ENCODE measurements around the gene RTN4RL1. TPM values are rescaled to one million over a fixed set of nuclear protein-coding genes. Genes with fewer than 3 reads are reported as not detected.

RTN4RL1 gene
- total and polyA plus RNA-seq, 9 of the 15 experiments (the other 6 are each of a cell fraction or from before 2014, with no cell fraction given): 0.04 to 0.06 (median 0.04) TPM; not detected in 5

GRCh38 chr17:2041561-2042389 lies 16.6 kb upstream of the RTN4RL1 start, which contains the start of gene OVCA2 (continued):
- TF ChIP-seq ATF3 (IDR thresholded peaks at IDR 0.05) (no peak), ATF3 (CRISPR knock-in tag; conservative IDR thresholded peaks at IDR 0.05) (no peak), IRF1 (CRISPR knock-in tag; IDR thresholded peaks at IDR 0.05; ENCODE audit: borderline replicate concordance) (no peak), PRDM10 (IDR thresholded peaks at IDR 0.05; ENCODE audit: partially characterized antibody) (no peak), ZNF77 (CRISPR knock-in tag; IDR thresholded peaks at IDR 0.05) (no peak), FOXK1 (CRISPR knock-in tag; IDR thresholded peaks at IDR 0.05; ENCODE audit: borderline replicate concordance) (no peak), PRPF4 (IDR thresholded peaks at IDR 0.05; ENCODE audit: insufficient read depth, low read depth, low read length, poor library complexity, severe bottlenecking) (no peak), MED1 (CRISPR knock-in tag; IDR thresholded peaks at IDR 0.05; ENCODE audit: borderline replicate concordance) (no peak), MIER1 (IDR thresholded peaks at IDR 0.05; ENCODE audit: low read depth) (peak; percentile 27; the same call in 1 of the 2 replicates), UBTF (IDR thresholded peaks at IDR 0.05; ENCODE audit: borderline replicate concordance in 1 of 2, low read depth in 2 of 2, low read length in 2 of 2) (no peak), SMARCE1 (IDR thresholded peaks at IDR 0.05) (no peak), MAFF (IDR thresholded peaks at IDR 0.05; ENCODE audit: low read length) (no peak), HEY1 (CRISPR knock-in tag; IDR thresholded peaks at IDR 0.05; ENCODE audit: borderline replicate concordance) (no peak), SETDB1 (IDR thresholded peaks at IDR 0.05; ENCODE audit: low read length) (no peak), EP300 (IDR thresholded peaks at IDR 0.05; ENCODE audit: low read length) (no peak), STAG1 (CRISPR knock-in tag; IDR thresholded peaks at IDR 0.05; ENCODE audit: borderline replicate concordance) (peak; percentile 8; the same call in 1 of the 2 replicates), ZNF311 (CRISPR knock-in tag; IDR thresholded peaks at IDR 0.05) (no peak), POLR2G (IDR thresholded peaks at IDR 0.05; ENCODE audit: low read depth, low read length) (peak; percentile 94), CGGBP1 (CRISPR knock-in tag; IDR thresholded peaks at IDR 0.05) (no peak), ZKSCAN8 (CRISPR knock-in tag; IDR thresholded peaks at IDR 0.05) (no peak)
